GM18907 (cell line): Measurements from ENCODE around the gene ATPAF2.

Source experiments
- ATAC-seq: cut with Tn5 transposase; IDR thresholded peaks from one replicate; pipeline ENCODE4 v1.9.1; 2021; ENCODE audit warnings: mild to moderate bottlenecking, moderate library complexity; ENCODE audit not compliant: unreplicated experiment

The ATPAF2 gene

DNA sequence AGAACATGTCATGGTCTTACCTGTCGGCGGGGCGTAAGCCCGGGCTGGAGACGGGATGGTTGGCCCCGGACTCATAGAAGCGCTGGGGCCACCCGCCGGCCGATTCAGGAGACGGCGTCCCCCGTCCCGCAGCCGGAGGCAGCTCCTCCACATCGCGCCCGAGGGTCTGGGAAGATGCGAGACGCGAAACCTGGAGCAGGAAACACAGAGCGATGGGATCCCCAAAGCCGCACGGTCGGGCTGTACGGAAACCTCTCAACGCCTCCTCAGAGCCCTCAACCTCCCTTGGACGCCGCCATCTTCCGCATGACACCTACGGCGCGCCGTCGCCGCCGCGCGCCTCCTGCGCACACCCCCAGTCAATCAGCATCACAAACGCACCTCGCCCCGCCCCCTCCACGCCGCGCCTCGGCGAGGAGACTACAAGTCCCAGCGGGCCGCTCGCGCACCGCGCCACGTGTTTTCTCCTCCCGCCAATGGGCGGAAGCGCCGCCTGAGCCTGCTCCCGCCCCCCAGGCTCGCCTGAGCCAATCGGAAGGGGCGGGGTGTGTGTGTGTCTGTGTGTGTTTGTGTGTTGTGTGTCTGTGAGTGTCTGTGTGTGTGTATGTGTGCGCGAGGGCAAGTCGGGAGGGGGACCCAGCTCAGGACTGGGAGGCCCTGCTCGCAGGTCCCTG is at the start of gene ATPAF2, which contains the start of gene GID4:
TSS of gene ATPAF2 (minus strand) at position 308 of the 674 bp plus-strand sequence. CDS start at position 153, 155 bp downstream.
TSS of gene GID4 (plus strand) at position 548 of the 674 bp plus-strand sequence. CDS start at position 605, 57 bp downstream.
- ATAC-seq: peak; percentile 91

- ATAC-seq: peak; percentile 75
Observed at GRCh38 chr17:18087610-18088491, 48.9 kb upstream of the ATPAF2 start, which contains the start of gene DRG2. DRG2 (plus strand) TSS chr17:18087948; CDS start chr17:18088024, 76 bp downstream.

DNA sequence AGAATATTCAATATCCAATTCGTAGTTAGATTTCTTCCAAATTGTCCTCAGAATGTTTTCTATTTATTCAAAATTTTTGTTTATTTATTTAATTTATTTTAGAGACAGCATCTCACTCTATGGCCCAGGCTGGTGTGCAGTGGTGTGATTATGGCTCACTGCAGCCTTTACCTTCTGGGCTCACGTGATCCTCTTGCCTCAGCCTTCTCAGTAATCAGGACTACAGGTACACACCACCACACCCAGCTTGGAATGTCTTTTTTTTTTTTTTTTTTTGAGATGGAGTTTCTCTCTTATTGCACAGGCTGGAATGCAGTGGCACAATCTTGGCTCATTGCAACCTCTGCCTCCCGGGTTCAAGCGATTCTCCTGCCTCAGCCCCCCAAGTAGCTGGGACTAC is 45.3 kb upstream of the ATPAF2 start:
- no peak for ATAC-seq

DNA sequence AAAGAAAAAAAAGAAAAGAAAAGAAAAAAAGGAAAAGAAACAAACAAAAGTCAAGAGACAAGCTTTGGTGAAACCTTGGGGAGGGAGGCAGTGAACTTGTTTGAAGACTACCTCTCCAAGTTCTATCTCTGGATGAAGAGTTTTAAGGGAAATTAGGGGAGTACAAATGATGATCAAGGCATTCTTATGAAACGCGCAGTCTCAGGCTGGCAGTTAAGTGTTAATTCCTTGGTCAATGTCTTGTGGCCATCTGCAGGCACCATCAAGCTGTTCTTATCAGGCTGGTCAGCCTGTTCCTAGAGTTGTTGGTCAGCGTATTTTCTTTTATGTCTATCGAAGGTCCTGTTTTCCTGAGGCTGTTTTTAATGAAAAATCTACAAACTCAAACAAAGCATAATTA is 40.6 kb upstream of the ATPAF2 start:
- ATAC-seq: no peak

DNA sequence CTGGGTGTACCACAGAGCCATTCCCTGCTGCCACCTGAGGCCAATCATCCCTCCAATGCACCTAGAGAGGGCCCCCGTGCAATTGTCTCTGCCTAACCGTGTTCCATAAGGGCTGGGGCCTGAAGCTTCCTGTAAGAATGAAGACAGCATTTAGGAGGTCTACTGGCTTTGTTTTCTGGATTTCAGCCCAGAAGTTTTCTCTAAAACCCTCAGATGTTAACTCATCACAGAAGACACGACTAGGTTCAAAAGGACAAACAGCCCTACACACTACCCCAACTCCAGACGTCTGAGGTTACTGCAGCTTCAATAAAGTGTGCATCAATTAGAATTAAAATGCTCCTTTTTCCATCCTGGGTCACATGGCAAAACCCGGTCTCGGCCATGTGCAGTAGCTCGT is 38.0 kb upstream of the ATPAF2 start:
- ATAC-seq: no peak

DNA sequence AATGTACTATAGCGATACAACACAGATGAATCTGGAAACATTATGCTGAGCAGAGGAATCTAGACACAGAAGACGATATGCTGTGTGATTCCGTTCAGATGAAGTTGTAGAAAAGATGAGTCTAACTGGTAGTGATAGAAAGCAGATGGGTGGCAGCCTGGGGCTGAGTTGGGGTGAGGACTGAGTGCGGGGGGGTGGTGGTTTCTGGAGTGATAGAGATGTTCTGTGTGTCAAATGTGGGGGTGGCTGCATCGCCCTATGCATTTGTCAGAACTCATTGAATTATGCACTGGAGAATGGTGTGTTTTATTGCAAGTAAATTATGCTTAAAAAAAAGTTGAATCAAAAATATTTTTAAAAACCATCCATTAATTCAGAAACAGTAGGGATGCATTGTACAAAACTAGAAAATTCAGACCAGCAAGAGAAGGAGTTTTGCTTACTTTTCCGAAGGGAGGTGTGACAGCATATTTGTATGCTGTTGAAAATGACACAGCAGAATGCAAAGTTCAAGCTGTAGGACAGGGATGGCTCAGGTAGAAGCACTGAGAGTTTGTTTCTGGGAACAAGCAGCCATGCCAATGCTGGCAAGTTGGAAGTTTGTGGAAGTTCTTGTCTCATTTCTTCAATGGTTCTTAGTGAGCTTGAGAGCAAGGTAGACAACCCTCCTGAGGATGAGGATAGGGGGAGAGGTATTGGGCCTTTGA is 35.8 kb upstream of the ATPAF2 start:
- ATAC-seq: no peak

DNA sequence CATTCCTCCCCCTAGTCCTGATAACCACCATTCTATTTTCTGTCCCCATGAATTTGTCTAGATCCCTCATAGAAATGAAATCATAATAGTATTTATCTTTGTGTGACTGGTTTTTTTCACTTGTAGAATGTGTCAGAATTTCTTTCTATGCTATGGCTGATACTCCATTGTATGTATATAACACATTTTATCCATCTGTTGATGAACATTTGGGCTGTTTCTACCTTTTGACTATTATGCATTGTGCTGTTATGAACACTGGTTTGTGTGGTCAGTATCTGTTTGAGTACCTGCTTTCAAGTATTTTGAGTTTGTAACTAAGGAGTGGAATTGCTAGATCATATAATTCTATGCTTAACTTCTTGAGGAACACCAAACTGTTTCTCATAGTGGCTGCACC is 32.8 kb upstream of the ATPAF2 start:
- ATAC-seq: no peak

DNA sequence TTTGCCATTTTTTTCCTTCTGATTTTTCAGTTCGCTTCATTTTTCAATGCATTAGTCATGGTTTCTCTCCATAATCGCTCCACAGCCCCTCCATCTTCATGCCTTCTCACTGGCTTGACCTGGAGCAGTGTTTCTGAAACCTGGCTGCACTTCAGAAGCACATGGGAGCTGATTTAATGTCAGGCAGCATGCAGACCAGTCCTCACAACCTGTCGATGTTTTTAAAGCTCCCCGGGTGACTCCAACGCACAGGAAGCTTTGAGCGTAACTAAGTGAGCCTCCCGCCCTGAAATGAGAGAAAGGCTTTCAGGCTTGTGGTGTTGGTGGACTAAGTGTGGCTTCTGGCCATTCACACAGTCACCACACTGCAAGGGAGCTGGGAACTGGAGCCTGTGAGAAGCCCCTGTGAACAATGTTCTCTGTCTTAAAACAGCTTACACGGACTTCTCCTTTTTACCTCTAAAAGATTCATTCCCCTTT is 31.9 kb upstream of the ATPAF2 start:
- ATAC-seq: no peak

- no peak for ATAC-seq
Observed at GRCh38 chr17:18069101-18069500, 30.1 kb upstream of the ATPAF2 start.

- ATAC-seq: no peak
Observed at GRCh38 chr17:18066866-18067265, 27.9 kb upstream of the ATPAF2 start.

- ATAC-seq: no peak
Observed at GRCh38 chr17:18065546-18065945, 26.6 kb upstream of the ATPAF2 start.

- ATAC-seq: no peak
Observed at GRCh38 chr17:18064053-18064452, 25.1 kb upstream of the ATPAF2 start.

- no peak for ATAC-seq
Observed at GRCh38 chr17:18059283-18059682, 20.3 kb upstream of the ATPAF2 start.

GRCh38 chr17:18056214-18056613 is 17.2 kb upstream of the ATPAF2 start:
- no peak for ATAC-seq

DNA sequence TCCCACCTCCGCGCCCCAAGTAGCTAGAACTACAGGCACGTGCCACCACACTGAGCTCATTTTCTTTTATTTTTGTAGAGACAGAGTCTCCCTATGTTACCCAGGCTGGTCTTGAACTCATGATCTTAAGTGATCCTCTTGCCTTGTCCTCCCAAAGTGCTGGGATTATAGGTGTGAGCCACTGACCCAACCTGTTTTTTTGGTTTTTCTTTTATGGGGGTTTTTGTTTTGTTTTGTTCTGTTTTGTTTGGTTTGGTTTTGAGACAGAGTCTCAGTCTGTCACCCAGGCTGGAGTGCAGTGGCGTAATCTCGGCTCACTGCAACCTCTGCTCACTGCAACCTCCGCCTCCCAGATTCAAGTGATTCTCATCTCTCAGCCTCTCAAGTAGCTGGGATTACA is 16.6 kb upstream of the ATPAF2 start:
- no peak for ATAC-seq

GRCh38 chr17:18045691-18046350 is 6.9 kb upstream of the ATPAF2 start:
- no peak for ATAC-seq

DNA sequence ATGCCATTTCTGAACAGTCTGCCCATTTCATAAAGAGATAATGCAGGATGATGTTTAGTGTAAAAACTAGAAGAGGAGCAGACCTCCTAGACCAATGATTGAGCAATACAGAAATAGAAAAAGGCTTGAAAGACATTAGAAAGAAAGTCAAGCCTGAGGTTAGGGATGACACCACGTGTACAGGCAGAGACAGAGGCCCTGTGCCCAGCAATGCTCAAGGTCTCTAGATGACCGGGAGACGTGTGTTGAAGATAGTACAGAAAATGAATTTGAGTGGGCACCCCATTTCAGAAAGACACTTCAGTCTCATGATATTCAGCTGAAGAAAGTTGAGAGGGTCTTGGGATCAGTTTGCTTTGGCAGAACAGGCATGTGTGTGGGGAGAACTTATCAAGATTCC is 5.6 kb upstream of the ATPAF2 start:
- no peak for ATAC-seq

DNA sequence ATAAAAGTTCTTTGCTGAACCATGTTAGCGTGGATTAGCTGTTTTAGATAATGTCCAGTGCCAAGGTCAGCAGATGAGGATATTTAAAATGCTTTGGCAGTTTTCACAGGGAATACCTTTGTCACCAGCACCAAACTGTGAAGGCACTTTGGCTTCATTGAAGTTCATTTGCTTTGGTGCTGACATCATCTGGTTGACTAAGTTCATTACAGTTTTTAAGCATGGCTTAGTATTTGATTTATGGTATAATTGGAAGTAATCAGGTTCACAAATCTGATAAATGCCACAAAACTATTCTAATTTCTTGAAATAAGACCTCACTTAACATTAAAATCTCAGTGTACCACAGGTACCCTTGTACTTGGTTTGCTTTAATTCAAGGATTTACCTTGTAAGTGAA is 4.5 kb upstream of the ATPAF2 start:
- no peak for ATAC-seq

DNA sequence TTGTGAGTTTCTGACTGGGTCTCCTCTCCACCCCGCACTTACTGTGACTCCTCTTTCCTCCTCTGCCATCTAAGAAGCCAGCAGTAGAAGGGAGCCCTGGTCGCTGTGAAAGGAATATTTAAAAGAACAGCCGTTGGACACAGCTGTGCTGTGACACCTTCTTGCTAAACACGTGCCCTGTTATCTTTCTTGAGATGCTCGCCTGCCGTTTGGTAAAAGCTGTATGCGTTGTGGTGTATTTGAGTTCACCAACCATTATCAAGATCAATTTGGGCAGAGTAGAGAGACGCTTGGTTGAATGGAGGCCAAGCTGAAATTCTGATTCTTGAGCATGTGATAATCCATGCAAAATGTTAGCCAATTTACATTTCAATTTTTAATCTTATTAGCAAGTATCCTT is 4.0 kb upstream of the ATPAF2 start:
- no peak for ATAC-seq

GRCh38 chr17:18041776-18042175 is 2.8 kb upstream of the ATPAF2 start:
- ATAC-seq: no peak
